Stomach (tissue), 4 donors: Measurements from ENCODE around the gene MSH5.

Experiments used
- CTCF ChIP-seq, 7 experiments: fragments of 450-650 bp in 4 of 7; fragments of 200-600 bp in 3 of 7; sonication (generic) in 3 of 7; IDR thresholded peaks; one replicate each; pipeline ENCODE4 v1.5.1; 2016 to 2019; ENCODE audit warnings: antibody characterized with exemption in 7 of 7, control low read depth in 2 of 7, mild to moderate bottlenecking in 1 of 7
- POLR2A ChIP-seq, 4 donors: fragments of 450-650 bp; IDR thresholded peaks; one replicate each; pipeline ENCODE4 v1.6.1; 2016; ENCODE audit warnings: antibody characterized with exemption in 4 of 4, control low read depth in 2 of 4, mild to moderate bottlenecking in 1 of 4, moderate library complexity in 1 of 4
- POLR2AphosphoS5 ChIP-seq, 3 donors: sonication (generic); formaldehyde crosslinking; IDR thresholded peaks; one replicate each; pipeline ENCODE4 v1.6.1; 2016; ENCODE audit warnings: antibody characterized with exemption in 3 of 3

DNA sequence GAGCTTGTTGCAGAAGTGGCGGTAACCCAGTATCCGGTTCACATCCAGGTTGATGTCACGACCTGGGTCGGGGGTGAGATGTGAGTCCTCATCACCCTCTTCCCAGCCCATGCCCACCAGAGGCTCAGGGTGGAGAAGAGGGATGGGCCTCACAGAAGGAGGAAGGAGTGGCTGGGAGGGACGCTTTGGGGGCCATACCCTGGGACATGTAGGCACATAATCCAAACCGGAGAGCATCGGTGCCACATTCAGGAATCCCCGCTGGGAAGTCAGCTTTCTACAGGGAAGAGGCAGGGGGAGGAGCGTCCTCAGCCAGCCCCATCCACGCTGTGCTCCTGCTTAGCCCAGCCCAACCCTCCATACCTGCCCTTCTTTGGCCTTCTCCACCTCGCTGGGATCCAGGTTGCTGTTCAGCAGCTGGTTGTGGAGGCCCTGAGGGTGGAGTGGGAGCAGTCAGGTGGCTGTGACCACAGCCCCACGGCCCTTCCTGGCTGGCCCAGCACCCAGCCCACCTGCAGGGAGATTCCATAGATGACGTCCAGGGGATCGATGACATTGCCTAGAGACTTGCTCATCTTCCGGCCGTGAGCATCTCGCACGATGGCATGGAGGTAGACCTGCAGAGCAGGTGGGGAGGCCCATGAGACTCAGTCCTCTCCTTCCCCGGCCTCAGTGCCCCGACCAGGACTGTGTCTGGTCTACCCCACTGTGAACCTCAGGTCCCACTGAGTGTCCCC lies 40.9 kb downstream of the MSH5 start:
- TF ChIP-seq CTCF (IDR thresholded peaks at IDR 0.05) (no peak), POLR2AphosphoS5 (IDR thresholded peaks at IDR 0.05) (no peak), POLR2A (IDR thresholded peaks at IDR 0.05) (no peak)
